Glutamatergic neuron (in vitro differentiated cells): ENCODE measurements around the gene MFRP. TPM values are rescaled to one million over a fixed set of nuclear protein-coding genes. Genes with fewer than 3 reads are reported as not detected.

Source experiments
- DNase-seq: peaks from one replicate; pipeline ENCODE4 v3.0.0; 2022
- H3K27ac Mint-ChIP-seq: one replicate; pipeline ENCODE4 v1.8.0; 2020; ENCODE audit warnings: mild to moderate bottlenecking, mixed read lengths, inconsistent platforms; ENCODE audit not compliant: unreplicated experiment
- H3K27me3 Mint-ChIP-seq: one replicate; pipeline ENCODE4 v1.8.0; 2020; ENCODE audit warnings: mild to moderate bottlenecking, moderate library complexity, mixed read lengths, inconsistent platforms; ENCODE audit not compliant: unreplicated experiment
- H3K36me3 Mint-ChIP-seq: one replicate; pipeline ENCODE4 v1.8.0; 2020; ENCODE audit warnings: mild to moderate bottlenecking, mixed read lengths, inconsistent platforms; ENCODE audit not compliant: unreplicated experiment
- H3K4me1 Mint-ChIP-seq: one replicate; pipeline ENCODE4 v1.8.0; 2020; ENCODE audit warnings: mild to moderate bottlenecking, low read depth, mixed read lengths, inconsistent platforms; ENCODE audit not compliant: unreplicated experiment
- H3K4me3 Mint-ChIP-seq: one replicate; pipeline ENCODE4 v1.8.0; 2020; ENCODE audit warnings: mild to moderate bottlenecking, mixed read lengths, inconsistent platforms; ENCODE audit not compliant: unreplicated experiment
- H3K9me3 Mint-ChIP-seq: one replicate; pipeline ENCODE4 v1.8.0; 2020; ENCODE audit warnings: mild to moderate bottlenecking, moderate library complexity, mixed read lengths, inconsistent platforms; ENCODE audit not compliant: unreplicated experiment
- total RNA-seq: library from RNA; stranded (reverse); fragmentation: NEBNext Ultra II Directional; extraction: Animal tissue kit (Norgen Biotek cat#: 25700); gene quantifications from one replicate; pipeline ENCODE4 v1.2.1, GENCODE V29; 2021; ENCODE audit not compliant: unreplicated experiment
- TF ChIP-seq, protein P1 (sequence below): fragments of 200-600 bp; sonication (generic); IDR thresholded peaks from one replicate; pipeline ENCODE4 v1.5.0; 2021; ENCODE audit not compliant: partially characterized antibody, unreplicated experiment

Gene MFRP
- total RNA-seq, 1 donor from 2014 or later = not detected

DNA sequence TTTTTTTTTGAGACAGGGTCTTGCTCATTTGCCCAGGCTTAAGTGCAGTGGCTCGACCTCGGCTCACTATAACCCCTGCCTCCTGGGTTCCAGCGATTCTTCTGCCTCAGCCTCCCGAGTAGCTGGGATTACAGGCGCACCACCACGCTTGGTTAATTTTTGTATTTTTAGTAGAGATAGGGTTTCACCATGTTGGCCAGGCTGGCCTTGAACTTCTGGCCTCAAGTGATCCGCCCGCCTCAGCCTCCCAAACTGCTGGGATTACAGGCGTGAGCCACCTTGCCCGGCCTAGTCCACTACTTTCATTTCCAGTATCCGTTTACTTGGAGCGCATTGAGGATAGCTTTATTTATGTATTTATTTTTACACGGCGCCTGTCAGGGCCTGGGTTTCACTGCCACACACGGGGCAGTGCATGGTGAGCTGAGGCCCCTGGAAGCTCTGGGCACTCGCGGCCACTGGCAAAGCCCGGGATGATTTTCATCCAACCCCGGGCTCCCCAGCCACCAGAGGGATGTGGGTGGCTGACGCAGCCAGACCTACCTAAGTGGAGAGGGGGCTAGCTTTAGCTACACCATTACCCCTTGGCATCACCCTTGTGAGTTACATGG, 23.5 kb downstream of the MFRP start:
- TF ChIP-seq, protein P1, sequence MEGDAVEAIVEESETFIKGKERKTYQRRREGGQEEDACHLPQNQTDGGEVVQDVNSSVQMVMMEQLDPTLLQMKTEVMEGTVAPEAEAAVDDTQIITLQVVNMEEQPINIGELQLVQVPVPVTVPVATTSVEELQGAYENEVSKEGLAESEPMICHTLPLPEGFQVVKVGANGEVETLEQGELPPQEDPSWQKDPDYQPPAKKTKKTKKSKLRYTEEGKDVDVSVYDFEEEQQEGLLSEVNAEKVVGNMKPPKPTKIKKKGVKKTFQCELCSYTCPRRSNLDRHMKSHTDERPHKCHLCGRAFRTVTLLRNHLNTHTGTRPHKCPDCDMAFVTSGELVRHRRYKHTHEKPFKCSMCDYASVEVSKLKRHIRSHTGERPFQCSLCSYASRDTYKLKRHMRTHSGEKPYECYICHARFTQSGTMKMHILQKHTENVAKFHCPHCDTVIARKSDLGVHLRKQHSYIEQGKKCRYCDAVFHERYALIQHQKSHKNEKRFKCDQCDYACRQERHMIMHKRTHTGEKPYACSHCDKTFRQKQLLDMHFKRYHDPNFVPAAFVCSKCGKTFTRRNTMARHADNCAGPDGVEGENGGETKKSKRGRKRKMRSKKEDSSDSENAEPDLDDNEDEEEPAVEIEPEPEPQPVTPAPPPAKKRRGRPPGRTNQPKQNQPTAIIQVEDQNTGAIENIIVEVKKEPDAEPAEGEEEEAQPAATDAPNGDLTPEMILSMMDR = no peak
- Mint-ChIP-seq H3K27me3 (no peaks in the 10 kb centered on the region), H3K4me1 (peaks cover 8% of the 10 kb centered on the region), H3K9me3 (peaks cover 1% of the 10 kb centered on the region), H3K36me3 (no peaks in the 10 kb centered on the region), H3K27ac (no peak overlapping the region), H3K4me3 (no peak overlapping the region)
- no peak for DNase-seq

- TF ChIP-seq, protein P1 = no peak
- no peak overlapping the region for H3K27ac Mint-ChIP-seq
- H3K36me3 Mint-ChIP-seq = no peaks in the 10 kb centered on the region
- DNase-seq = no peak
- peaks cover 2% of the 10 kb centered on the region for H3K27me3 Mint-ChIP-seq
- H3K4me1 Mint-ChIP-seq = peaks cover 8% of the 10 kb centered on the region
- H3K4me3 Mint-ChIP-seq = no peak overlapping the region
- peaks cover 1% of the 10 kb centered on the region for H3K9me3 Mint-ChIP-seq
These were observed 24.2 kb downstream of the MFRP start for GRCh38 chr11:119322360-119322739.

DNA sequence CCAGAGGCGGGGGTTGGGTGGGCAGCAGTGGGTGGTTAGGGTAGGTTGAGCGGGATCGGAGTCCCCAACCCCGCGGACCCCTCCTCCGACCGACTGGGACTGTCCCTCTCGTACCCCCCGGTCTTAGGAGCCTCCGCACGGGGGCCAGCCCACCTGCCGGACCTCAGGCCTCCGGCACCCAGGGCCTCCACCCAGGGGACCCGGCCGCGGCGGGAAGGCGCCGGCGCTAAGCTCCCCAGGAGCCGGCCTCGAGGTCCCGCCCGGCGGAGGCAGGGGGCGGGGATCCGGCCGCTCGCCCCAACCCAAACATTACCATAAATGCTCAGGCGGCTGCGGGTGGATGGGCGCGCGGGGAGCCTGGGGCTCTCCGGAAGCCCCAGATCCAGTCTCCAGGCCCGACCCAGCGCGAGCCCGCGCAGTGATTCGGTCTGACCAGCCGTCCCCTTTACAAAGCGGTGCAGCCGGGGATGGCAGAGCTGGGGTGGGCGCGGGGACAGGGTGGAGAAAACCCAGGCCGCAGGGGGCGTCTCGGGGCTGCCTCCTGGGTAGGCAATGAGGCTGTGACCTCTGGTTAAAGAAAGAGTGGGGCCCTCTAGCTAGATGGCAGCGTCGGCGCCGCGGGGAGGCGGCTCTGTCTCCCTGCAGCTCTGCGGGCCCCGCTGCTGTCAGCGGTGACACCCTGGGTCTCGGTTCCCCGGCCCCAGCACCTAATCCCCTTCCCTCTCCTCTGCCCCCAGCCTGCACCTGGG, 25.6 kb downstream of the MFRP start:
- DNase-seq = peak; percentile 66
- peaks cover 1% of the 10 kb centered on the region for H3K9me3 Mint-ChIP-seq
- H3K4me1 Mint-ChIP-seq = peaks cover 8% of the 10 kb centered on the region
- peaks cover 2% of the 10 kb centered on the region for H3K27me3 Mint-ChIP-seq
- TF ChIP-seq, protein P1 = no peak
- H3K36me3 Mint-ChIP-seq = no peaks in the 10 kb centered on the region
- peak overlapping the region; percentile 83 for H3K4me3 Mint-ChIP-seq
- no peak overlapping the region for H3K27ac Mint-ChIP-seq

- TF ChIP-seq, protein P1 = no peak
- Mint-ChIP-seq H3K27me3 (peaks cover 2% of the 10 kb centered on the region), H3K4me3 (peak overlapping the region; percentile 46), H3K27ac (no peak overlapping the region), H3K9me3 (peaks cover 1% of the 10 kb centered on the region), H3K36me3 (no peaks in the 10 kb centered on the region), H3K4me1 (peaks cover 8% of the 10 kb centered on the region)
- DNase-seq = peak; percentile 54
These were observed 26.2 kb downstream of the MFRP start for GRCh38 chr11:119320240-119320775.
